Type B pancreatic cell (in vitro differentiated cells): Measurements from ENCODE around the gene CSTA. TPM values are rescaled to one million over a fixed set of nuclear protein-coding genes. Genes with fewer than 3 reads are reported as not detected.

Experiments
- DNase-seq: peaks from one replicate; pipeline ENCODE4 v3.0.0; 2021; ENCODE audit warnings: mixed read lengths; ENCODE audit not compliant: unreplicated experiment; ENCODE audit errors: extremely low spot score
- H3K27ac Mint-ChIP-seq: 2 replicates; pipeline ENCODE4 v1.8.0; 2021; ENCODE audit warnings: mild to moderate bottlenecking, mixed read lengths
- H3K27me3 Mint-ChIP-seq: 2 replicates; pipeline ENCODE4 v1.8.0; 2021; ENCODE audit warnings: mixed read lengths
- H3K36me3 Mint-ChIP-seq: 2 replicates; pipeline ENCODE4 v1.8.0; 2021; ENCODE audit warnings: mixed read lengths
- H3K4me1 Mint-ChIP-seq: one replicate; pipeline ENCODE4 v1.8.0; 2021; ENCODE audit warnings: mixed read lengths; ENCODE audit not compliant: unreplicated experiment
- H3K4me3 Mint-ChIP-seq: 2 replicates; pipeline ENCODE4 v1.8.0; 2021; ENCODE audit warnings: mild to moderate bottlenecking, mixed read lengths
- H3K9me3 Mint-ChIP-seq: 2 replicates; pipeline ENCODE4 v1.8.0; 2021; ENCODE audit warnings: mixed read lengths
- total RNA-seq: library from RNA; stranded (reverse); gene quantifications from 2 replicates; pipeline ENCODE4 v1.2.1, GENCODE V29; 2021; ENCODE audit warnings: low replicate concordance
- TF ChIP-seq, protein P1 (sequence below): fragments of 200-600 bp; sonication (generic); conservative IDR thresholded peaks from 2 replicates; pipeline ENCODE4 v1.5.0; 2021; ENCODE audit warnings: antibody characterized with exemption, mild to moderate bottlenecking

The CSTA gene
- total RNA-seq, 1 donor from 2014 or later = 39.5 TPM

GRCh38 chr3:122377975-122378374 lies 52.9 kb downstream of the CSTA start:
- peaks cover 12% of the 10 kb centered on the region for H3K36me3 Mint-ChIP-seq
- TF ChIP-seq, protein P1, sequence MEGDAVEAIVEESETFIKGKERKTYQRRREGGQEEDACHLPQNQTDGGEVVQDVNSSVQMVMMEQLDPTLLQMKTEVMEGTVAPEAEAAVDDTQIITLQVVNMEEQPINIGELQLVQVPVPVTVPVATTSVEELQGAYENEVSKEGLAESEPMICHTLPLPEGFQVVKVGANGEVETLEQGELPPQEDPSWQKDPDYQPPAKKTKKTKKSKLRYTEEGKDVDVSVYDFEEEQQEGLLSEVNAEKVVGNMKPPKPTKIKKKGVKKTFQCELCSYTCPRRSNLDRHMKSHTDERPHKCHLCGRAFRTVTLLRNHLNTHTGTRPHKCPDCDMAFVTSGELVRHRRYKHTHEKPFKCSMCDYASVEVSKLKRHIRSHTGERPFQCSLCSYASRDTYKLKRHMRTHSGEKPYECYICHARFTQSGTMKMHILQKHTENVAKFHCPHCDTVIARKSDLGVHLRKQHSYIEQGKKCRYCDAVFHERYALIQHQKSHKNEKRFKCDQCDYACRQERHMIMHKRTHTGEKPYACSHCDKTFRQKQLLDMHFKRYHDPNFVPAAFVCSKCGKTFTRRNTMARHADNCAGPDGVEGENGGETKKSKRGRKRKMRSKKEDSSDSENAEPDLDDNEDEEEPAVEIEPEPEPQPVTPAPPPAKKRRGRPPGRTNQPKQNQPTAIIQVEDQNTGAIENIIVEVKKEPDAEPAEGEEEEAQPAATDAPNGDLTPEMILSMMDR = no peak
- no peaks in the 10 kb centered on the region for H3K27me3 Mint-ChIP-seq
- no peak overlapping the region for H3K4me3 Mint-ChIP-seq
- H3K27ac Mint-ChIP-seq = no peak overlapping the region
- no peaks in the 10 kb centered on the region for H3K4me1 Mint-ChIP-seq
- no peak for DNase-seq
- no peaks in the 10 kb centered on the region for H3K9me3 Mint-ChIP-seq

DNA sequence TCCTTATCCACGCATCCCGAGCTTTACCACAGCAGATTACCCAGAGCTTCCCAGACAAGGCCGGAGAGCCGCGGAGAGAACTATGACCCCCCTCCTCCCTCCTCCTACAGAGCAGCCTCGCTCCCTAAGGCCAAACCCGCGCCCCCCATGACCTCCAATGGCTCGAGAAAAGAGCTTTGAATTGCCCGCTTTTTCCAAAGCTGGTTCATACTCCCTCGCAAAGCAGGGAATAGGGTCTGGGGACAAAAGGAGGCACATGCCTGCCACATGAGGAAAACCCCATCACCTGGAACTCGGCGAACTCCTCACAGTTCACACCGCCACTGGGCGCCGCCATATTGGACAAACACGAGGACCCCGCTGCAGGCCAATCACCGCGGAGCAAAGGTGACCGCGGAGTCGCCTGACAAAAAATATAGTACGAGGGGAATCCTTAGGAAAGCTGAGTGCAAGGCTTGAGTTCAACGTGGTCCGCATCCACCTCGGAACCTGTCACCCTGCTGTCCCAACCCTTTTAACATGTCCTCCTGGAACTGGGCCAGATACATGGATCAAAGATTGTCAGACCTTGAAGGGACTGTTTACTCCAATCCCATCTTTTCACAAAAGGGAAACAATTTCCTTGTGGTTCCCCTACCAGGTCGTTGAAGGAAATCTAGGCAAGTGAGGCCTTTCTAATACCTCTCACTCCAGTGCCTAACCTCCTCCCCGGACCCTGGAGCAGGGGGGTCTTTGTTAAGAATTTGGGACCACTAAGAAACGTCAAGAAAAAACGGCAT lies 58.0 kb downstream of the CSTA start, which contains the start of gene MIX23:
TSS of gene MIX23 (minus strand) at position 344 of the 779 bp plus-strand sequence. CDS start at position 337, 7 bp downstream.
- Mint-ChIP-seq H3K9me3 (no peaks in the 10 kb centered on the region), H3K27me3 (no peaks in the 10 kb centered on the region), H3K4me1 (peaks cover 3% of the 10 kb centered on the region), H3K27ac (peak within 1 kb of the TSS; percentile 95), H3K4me3 (peak within 1 kb of the TSS; percentile 93), H3K36me3 (peaks cover 8% of the 10 kb centered on the region)
- peak; percentile 84 for DNase-seq
- TF ChIP-seq, protein P1 = no peak

DNA sequence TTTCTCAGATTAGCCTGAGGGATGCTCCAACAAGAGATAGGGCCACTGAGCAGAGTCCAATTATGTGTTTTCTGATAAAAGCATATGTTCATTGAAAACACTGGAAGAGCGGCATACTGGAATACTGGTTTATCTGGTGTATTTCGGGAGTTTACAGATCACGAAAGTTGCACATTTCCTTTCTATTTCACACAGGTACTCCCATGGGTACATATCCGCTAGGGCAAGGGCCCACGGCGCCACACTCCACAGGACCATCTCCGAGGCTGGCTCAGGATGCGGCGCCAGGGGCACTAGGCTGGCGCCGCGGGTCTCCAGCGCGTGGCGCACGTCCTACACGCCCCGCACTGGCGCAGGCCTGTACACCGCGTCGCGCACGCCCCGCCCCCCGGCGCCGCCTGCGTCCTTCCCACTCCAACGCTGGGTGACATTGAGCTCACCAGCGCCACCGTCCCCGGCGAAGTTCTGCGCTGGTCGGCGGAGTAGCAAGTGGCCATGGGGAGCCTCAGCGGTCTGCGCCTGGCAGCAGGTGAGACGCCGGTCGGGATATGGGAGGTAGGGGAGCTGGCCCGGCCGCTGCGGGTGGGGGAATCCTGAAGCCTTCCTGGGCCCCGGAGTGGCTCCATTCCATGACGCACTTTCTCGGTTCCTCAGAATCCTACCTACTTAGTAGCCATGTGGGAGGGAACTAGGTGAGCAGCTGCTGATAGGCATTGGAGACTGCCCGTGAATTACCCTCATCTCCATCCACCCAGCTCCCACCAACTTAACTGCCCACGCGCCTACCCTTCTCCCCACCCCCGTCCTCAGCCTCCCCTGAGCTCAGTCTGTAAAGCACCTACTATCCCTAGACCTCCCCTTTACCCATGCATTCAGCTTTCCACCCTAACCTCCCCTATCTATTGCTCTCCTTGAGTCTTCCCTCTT lies 59.0 kb downstream of the CSTA start, which contains the start of gene FAM162A:
TSS of gene FAM162A (plus strand) at position 412 of the 927 bp plus-strand sequence. CDS start at position 496, 84 bp downstream.
- Mint-ChIP-seq H3K9me3 (no peaks in the 10 kb centered on the region), H3K4me1 (peaks cover 3% of the 10 kb centered on the region), H3K27ac (peak within 1 kb of the TSS; percentile 95), H3K36me3 (peaks cover 12% of the 10 kb centered on the region), H3K27me3 (no peaks in the 10 kb centered on the region), H3K4me3 (peak within 1 kb of the TSS; percentile 93)
- TF ChIP-seq, protein P1 = peak; percentile 68
- DNase-seq = peak; percentile 93

DNA sequence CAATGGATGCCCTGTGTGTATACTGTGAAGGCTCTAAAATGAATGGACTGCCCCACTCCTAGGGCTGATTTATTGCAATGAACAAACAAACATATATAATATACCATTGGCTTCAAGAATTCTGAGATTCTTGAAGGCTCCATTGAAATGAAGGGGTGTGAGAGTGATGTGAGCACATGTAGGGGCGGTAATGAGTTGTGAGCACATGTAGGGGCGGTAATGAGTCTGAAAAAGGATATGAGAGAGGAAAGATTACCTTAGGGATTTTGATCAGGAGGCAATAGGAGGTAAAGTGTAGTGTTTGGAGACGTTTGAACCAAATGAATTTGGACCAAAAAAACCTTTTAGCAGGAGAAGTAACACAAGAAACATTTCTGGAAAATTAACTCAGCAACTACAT lies 62.7 kb downstream of the CSTA start:
- H3K9me3 Mint-ChIP-seq = no peaks in the 10 kb centered on the region
- H3K27ac Mint-ChIP-seq = no peak overlapping the region
- H3K36me3 Mint-ChIP-seq = peaks cover 12% of the 10 kb centered on the region
- peaks cover 3% of the 10 kb centered on the region for H3K4me1 Mint-ChIP-seq
- DNase-seq = no peak
- H3K27me3 Mint-ChIP-seq = no peaks in the 10 kb centered on the region
- TF ChIP-seq, protein P1 = no peak
- peak overlapping the region; percentile 16 for H3K4me3 Mint-ChIP-seq

- Mint-ChIP-seq H3K36me3 (peaks cover 12% of the 10 kb centered on the region), H3K27ac (no peak overlapping the region), H3K27me3 (no peaks in the 10 kb centered on the region), H3K4me3 (peak overlapping the region; percentile 15), H3K9me3 (no peaks in the 10 kb centered on the region), H3K4me1 (peaks cover 7% of the 10 kb centered on the region)
- TF ChIP-seq, protein P1 = no peak
- DNase-seq = no peak
These were observed 64.1 kb downstream of the CSTA start for GRCh38 chr3:122389197-122389596.
